ENCODE measurements around the gene UBE2H.
"Not testable (repeated sequence)": the region's sequence is repeated elsewhere in the genome, so short reads cannot be mapped to it uniquely, and the experiment has no call there.

The UBE2H gene

GRCh38 chr7:129823143-129823542 is 129.6 kb downstream of the UBE2H start:
- not testable (repeated sequence) for DNase-seq (ENCODE audit: low read depth, low spot score)

GRCh38 chr7:129821476-129821875 is 131.3 kb downstream of the UBE2H start:
- no peak for DNase-seq (ENCODE audit: low read depth, low spot score)

DNA sequence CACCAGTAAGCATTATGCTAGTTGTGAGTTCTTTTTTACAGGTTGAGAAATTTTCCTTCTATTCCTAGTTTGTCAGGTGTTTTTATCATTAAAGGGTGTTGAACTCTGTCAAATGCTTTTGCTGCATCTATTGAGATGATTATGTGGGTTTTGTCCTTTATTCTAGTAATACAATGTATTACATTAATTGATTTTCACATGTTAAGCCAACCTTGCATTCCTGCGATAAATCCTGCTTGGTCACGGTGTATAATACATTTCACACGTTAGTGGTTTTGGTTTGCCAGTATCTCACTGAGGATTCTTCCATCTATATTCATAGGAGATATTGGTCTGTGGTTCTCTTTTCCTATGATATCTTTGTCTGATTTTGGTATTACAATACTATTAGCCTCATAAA is 136.0 kb downstream of the UBE2H start:
- DNase-seq (ENCODE audit: low read depth, low spot score) = no peak

DNA sequence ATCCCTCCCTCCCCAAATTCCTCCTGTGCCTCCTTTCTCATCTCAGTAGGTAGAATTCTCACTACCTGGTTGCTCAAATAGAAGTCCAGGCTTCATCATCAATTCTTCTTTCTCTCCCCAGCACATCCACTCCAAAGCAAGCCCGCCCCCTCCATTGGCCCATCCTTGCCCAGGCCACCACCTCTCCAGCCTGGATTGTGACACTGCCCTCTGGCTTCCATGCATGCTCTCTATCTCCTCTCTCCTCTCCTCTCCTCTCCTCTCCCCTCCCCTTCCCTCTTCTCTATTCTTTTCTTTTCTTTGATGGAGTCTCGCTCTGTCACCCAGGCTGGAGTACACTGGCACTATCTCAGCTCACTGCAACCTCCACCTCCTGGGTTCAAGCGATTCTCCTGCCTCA is 144.9 kb downstream of the UBE2H start:
- no peak for DNase-seq (ENCODE audit: low read depth, low spot score)

- no peak for DNase-seq (ENCODE audit: low read depth, low spot score)
Measured at GRCh38 chr7:129804890-129805719, 147.7 kb downstream of the UBE2H start.

- DNase-seq (ENCODE audit: low read depth, low spot score) = no peak
Measured at GRCh38 chr7:129804111-129804889, 148.5 kb downstream of the UBE2H start.

DNA sequence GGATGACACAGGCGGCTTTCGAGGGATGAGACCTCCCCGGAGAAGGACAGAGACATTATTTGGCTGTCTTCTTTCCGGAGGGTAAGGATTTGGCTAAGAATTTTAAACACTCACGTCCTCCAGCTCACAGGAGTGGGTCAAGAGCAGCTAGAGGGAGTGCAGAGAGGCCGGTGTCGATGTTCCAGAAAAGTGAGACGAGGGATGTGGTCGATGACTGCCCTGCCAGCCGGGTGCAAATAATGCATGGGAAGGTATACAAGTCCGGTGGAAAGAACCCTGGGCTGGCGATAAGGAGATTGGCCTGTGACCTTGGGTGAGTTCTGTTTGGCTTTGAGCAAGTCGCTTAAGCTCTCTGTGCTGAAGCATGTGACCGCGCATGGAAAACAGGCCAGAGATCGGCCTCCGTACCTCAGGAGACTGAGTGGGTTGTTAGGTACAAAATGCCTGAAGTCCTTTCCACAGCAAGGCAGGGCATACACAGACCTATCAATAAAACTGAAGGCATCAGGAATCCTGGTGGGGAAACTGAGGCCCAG is 149.1 kb downstream of the UBE2H start:
- DNase-seq (ENCODE audit: low read depth, low spot score) = no peak

DNA sequence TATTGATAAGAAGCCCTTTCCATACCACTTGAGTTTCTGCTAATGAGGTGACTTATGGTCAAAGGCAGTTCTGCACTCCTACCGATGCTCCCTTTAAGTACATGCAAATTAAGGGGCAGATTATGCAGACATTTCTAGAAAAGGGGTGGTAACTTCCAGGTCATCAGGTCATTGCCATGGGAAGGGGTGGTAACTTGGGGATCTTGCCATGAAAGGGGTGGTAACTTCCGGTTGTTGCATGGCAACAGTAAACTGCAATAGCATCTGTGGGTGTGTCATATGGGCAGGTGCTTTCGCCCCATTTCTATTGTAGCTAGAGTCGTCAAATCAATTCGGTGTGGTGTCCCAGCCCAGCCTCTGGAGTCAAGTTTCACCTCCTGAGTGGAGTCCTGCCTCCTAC is 150.9 kb downstream of the UBE2H start:
- DNase-seq (ENCODE audit: low read depth, low spot score) = no peak

DNA sequence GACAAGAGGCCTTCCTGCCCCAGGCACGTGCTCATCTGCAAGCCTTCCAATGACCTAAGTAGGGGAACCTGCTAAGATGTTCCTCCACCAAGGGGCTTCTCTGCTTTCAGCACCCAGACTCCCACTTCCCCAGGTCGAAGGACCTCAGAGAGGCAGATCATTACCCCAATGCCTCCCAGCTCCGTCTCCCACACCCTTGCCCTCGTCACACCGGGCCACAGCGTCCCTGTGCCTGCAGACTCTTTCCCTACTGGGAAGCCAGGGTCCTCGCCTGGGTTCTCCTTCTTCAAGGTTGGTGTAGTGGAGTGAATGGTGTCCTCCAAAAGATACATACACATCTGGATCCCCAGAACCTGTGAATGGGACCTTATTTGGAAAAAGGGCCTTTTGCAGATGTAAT is 151.9 kb downstream of the UBE2H start:
- DNase-seq (ENCODE audit: low read depth, low spot score) = no peak

- no peak for DNase-seq (ENCODE audit: low read depth, low spot score)
Measured at GRCh38 chr7:129799350-129799955, 153.3 kb downstream of the UBE2H start.

DNA sequence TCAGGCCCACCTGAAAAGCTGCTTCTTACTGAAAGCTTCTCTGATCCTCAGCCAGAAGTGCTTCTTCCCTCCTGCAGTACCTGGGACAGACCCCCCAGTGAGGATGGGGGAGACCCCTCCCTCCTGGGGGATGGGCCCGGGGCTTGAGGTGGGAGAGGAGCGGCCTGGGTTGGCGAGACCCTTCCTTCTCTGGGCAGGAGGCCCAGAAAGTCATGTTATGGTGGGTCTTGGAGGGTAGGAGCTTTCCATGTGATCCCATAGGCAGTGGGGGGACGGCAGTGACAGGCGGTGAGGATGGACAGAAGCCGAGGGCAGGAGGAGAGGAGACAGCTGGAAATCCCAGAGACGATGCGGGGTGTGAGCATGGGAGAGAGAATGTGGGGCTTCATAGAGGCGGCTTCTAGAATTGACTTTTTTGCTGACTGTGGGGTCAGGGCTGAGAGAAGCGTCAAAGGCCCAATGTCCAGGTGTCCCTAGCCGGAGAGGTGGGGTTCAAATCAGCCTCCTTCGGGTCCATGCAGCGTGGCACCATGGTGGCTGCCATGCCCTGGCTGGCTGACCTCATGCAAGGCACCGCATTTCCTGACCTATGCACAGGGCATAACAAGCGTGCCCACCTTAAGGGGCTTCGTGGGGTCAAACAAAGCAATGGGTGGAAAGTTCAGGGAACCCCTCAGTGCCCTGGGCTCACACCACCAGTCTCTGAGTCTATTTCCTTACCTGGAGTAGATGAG is 154.0 kb downstream of the UBE2H start:
- DNase-seq (ENCODE audit: low read depth, low spot score) = no peak

DNA sequence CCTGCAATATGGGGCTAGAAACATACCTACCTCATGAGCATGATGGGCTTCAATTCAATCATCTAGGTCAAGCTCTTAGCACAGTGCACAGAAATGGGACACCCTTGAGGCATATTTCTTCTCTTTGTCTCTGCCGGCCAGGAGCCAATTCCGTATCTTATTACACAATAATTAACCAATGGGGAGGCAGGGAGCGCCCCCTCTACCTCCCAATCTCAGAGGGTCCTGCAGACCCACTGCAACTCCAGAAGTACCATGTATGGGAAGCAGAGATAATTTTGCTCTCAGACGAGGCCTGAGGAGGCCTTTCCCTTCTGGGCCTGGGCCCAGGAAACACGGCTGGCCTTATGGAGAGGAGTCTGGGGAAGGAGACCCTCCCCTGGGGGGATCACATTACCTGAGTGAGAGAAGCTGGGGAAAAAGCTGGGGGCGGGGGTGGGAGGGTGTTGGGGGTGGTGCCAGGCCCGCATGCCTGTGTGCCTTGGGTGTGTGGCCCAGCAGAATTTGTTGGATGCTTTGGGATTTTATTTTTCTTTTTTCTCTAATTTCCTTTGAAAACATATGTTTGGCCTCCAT is 155.5 kb downstream of the UBE2H start:
- DNase-seq (ENCODE audit: low read depth, low spot score) = no peak

DNA sequence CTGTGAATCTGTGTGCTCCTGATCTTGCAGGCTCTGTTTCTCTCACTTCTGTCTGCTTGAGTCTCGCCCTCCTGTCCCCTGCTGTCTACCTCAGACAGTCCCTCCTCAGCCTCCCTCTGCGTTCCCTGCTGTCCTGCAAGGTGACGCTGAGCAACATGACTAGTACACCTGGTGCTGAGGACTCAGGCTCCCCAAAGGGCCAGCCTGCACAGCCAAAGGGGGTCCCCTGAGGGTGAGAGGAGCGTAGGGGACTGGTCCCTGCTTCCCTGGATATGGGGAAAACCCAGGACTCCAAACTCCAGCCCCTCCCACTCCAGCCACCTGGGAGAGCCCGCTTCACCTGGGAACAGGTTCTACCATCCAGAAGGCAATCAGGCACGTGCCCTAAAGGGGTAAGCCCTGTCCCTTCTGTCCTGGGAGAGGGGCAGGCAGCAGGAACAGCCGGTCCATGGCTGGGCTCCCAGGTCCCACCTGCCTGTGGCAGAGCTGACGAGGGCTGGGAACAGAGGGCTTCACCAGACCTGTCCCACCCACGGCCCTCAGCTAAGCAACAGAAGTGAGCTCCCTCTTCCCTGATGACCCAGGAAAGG is 156.5 kb downstream of the UBE2H start:
- DNase-seq (ENCODE audit: low read depth, low spot score) = no peak

DNA sequence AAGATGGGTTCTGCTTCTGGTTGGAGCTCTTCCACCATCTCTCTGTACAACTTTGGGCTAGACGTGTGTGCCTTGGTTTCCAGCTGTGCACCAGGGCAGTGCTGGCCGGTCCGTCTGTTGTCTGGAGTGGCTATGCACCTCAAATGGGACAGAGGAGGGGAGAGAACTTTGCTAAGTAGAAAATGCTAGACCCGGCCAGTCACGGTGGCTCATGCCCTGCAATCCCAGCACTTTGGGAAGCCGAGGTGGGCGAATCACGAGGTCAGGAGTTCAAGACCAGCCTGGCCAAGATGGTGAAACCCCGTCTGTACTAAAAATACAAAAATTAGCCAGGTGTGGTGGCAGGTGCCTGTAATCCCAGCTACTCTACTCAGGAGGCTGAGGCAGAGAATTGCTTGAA is 158.3 kb downstream of the UBE2H start:
- not testable (repeated sequence) for DNase-seq (ENCODE audit: low read depth, low spot score)

GRCh38 chr7:129793506-129794310 is 159.1 kb downstream of the UBE2H start:
- no peak for DNase-seq (ENCODE audit: low read depth, low spot score)

GRCh38 chr7:129792721-129793120 is 160.0 kb downstream of the UBE2H start:
- DNase-seq (ENCODE audit: low read depth, low spot score) = no peak

DNA sequence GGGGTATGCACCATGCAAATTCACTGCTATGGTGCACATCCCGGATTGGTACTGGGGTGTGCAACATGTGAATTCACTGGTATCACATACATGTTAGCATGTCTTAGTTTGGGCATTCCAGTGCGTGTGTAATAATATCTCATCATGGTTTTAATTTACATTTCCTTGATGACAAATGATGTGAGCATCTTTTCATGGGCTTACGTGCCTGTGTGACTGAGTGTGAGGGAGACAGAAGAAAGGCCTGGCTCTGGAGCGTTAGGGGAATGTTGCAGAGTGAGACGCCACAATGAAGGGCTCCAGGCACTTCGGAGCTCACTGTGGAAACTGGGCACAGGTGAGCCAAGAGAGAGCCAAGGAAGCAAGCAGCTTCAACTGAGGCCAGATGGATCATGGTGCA is 162.6 kb downstream of the UBE2H start:
- no peak for DNase-seq (ENCODE audit: low read depth, low spot score)

- no peak for DNase-seq (ENCODE audit: low read depth, low spot score)
Measured at GRCh38 chr7:129789652-129790051, 163.1 kb downstream of the UBE2H start.

- DNase-seq (ENCODE audit: low read depth, low spot score) = no peak
Measured at GRCh38 chr7:129789000-129789399, 163.8 kb downstream of the UBE2H start.

Measured in iPS DF 19.7 (cell line).